ENCODE results near the gene PPP2R5E. TPM values are rescaled to one million over a fixed set of nuclear protein-coding genes. Genes with fewer than 3 reads are reported as not detected.
"Not testable (repeated sequence)": the region's sequence is repeated elsewhere in the genome, so short reads cannot be mapped to it uniquely, and the experiment has no call there.

Gene PPP2R5E
- polyA plus RNA-seq, 3 donors: 4.3 to 14.2 (median 8.3) TPM

GRCh38 chr14:63405715-63406114, 137.5 kb downstream of the PPP2R5E start:
- H3K27ac ChIP-seq (ENCODE audit: low read depth, low read length): no peak overlapping the region

GRCh38 chr14:63404906-63405305, 138.3 kb downstream of the PPP2R5E start:
- no peak overlapping the region for H3K27ac ChIP-seq (ENCODE audit: low read depth, low read length)
- 70 to 90% (median 89%) methylated on average over 2 of the region's 2 CpGs for WGBS, 3 donors

GRCh38 chr14:63401646-63402045, 141.5 kb downstream of the PPP2R5E start:
- no peak overlapping the region for H3K27ac ChIP-seq (ENCODE audit: low read depth, low read length)
- WGBS, 3 donors: 53 to 84% (median 66%) methylated on average over 2 of the region's 2 CpGs

- no peak overlapping the region for H3K27ac ChIP-seq (ENCODE audit: low read depth, low read length)
- WGBS, 3 donors: 96 to 99% (median 97%) methylated on average over 3 of the region's 3 CpGs
These were observed 144.2 kb downstream of the PPP2R5E start for GRCh38 chr14:63398952-63399351.

GRCh38 chr14:63394841-63395240, 148.3 kb downstream of the PPP2R5E start:
- 86 to 94% (median 91%) methylated on average over 1 of the region's 1 CpG for WGBS, 3 donors
- H3K27ac ChIP-seq (ENCODE audit: low read depth, low read length): no peak overlapping the region

GRCh38 chr14:63394432-63394831, 148.7 kb downstream of the PPP2R5E start:
- 87 to 94% (median 89%) methylated on average over 2 of the region's 2 CpGs for WGBS, 3 donors
- no peak overlapping the region for H3K27ac ChIP-seq (ENCODE audit: low read depth, low read length)

GRCh38 chr14:63393012-63393411, 150.2 kb downstream of the PPP2R5E start:
- H3K27ac ChIP-seq (ENCODE audit: low read depth, low read length): no peak overlapping the region
- WGBS, 3 donors: 68 to 91% (median 80%) methylated on average over 2 of the region's 2 CpGs

- WGBS, 3 donors: 19 to 66% (median 60%) methylated on average over 1 of the region's 1 CpG
These were observed 150.9 kb downstream of the PPP2R5E start for GRCh38 chr14:63392236-63392635.

GRCh38 chr14:63388766-63389431, 154.3 kb downstream of the PPP2R5E start:
- H3K27ac ChIP-seq (ENCODE audit: low read depth, low read length): no peak overlapping the region
- WGBS, 3 donors: 52 to 60% (median 56%) methylated on average over 8 of the region's 8 CpGs

More at GRCh38 chr14:63392236-63392635, 150.9 kb downstream of the PPP2R5E start:
- H3K27ac ChIP-seq (ENCODE audit: low read depth, low read length): no peak overlapping the region

- 80 to 84% (median 81%) methylated on average over 5 of the region's 5 CpGs for WGBS, 3 donors
- H3K27ac ChIP-seq (ENCODE audit: low read depth, low read length): no peak overlapping the region
These were observed 155.5 kb downstream of the PPP2R5E start for GRCh38 chr14:63387711-63388110.

GRCh38 chr14:63383776-63384367, 159.3 kb downstream of the PPP2R5E start:
- 64 to 85% (median 75%) methylated on average over 4 of the region's 4 CpGs for WGBS, 3 donors
- H3K27ac ChIP-seq (ENCODE audit: low read depth, low read length): no peak overlapping the region

GRCh38 chr14:63378444-63378843, 164.7 kb downstream of the PPP2R5E start:
- no peak overlapping the region for H3K27ac ChIP-seq (ENCODE audit: low read depth, low read length)
- 98 to 100% (median 99%) methylated on average over 2 of the region's 2 CpGs for WGBS, 3 donors

GRCh38 chr14:63375769-63376168, 167.4 kb downstream of the PPP2R5E start:
- H3K27ac ChIP-seq (ENCODE audit: low read depth, low read length): no peak overlapping the region
- WGBS, 3 donors: 62 to 81% (median 70%) methylated on average over 3 of the region's 3 CpGs

- 52 to 75% (median 66%) methylated on average over 2 of the region's 2 CpGs for WGBS, 3 donors
These were observed 171.6 kb downstream of the PPP2R5E start for GRCh38 chr14:63371613-63372012.

GRCh38 chr14:63371033-63371432, 172.1 kb downstream of the PPP2R5E start:
- WGBS, 3 donors: 93 to 94% (median 93%) methylated on average over 4 of the region's 4 CpGs

More at GRCh38 chr14:63371613-63372012, 171.6 kb downstream of the PPP2R5E start:
- H3K27ac ChIP-seq (ENCODE audit: low read depth, low read length): not testable (repeated sequence)

GRCh38 chr14:63367742-63368364, 175.3 kb downstream of the PPP2R5E start:
- no peak overlapping the region for H3K27ac ChIP-seq (ENCODE audit: low read depth, low read length)

More at GRCh38 chr14:63371033-63371432, 172.1 kb downstream of the PPP2R5E start:
- H3K27ac ChIP-seq (ENCODE audit: low read depth, low read length): no peak overlapping the region

GRCh38 chr14:63362389-63362819, 180.8 kb downstream of the PPP2R5E start:
- H3K27ac ChIP-seq (ENCODE audit: low read depth, low read length): no peak overlapping the region
- 32 to 51% (median 38%) methylated on average over 8 of the region's 8 CpGs for WGBS, 3 donors

- 71 to 75% (median 73%) methylated on average over 4 of the region's 4 CpGs for WGBS, 3 donors
- no peak overlapping the region for H3K27ac ChIP-seq (ENCODE audit: low read depth, low read length)
These were observed 181.4 kb downstream of the PPP2R5E start for GRCh38 chr14:63361790-63362189.

- 88 to 94% (median 91%) methylated on average over 7 of the region's 7 CpGs for WGBS, 3 donors
- H3K27ac ChIP-seq (ENCODE audit: low read depth, low read length): no peak overlapping the region
These were observed 185.3 kb downstream of the PPP2R5E start for GRCh38 chr14:63357841-63358240.

- no peak overlapping the region for H3K27ac ChIP-seq (ENCODE audit: low read depth, low read length)
- WGBS, 3 donors: 48 to 70% (median 67%) methylated on average over 3 of the region's 3 CpGs
These were observed 197.4 kb downstream of the PPP2R5E start for GRCh38 chr14:63345826-63346225.
